Temporal lobe (tissue), 2 donors: ENCODE data around the gene SLC25A23. TPM values are rescaled to one million over a fixed set of nuclear protein-coding genes. Genes with fewer than 3 reads are reported as not detected.

Experiments
- small RNA-seq: library from RNA; depleted of rRNA; stranded (forward); fragments of <200 nt; gene quantifications from one replicate; pipeline ENCODE3, GENCODE V24; 2014; ENCODE audit warnings: low replicate concordance
- total RNA-seq: library from RNA; depleted of rRNA; stranded (reverse); fragments of >200 nt; gene quantifications from one replicate; pipeline ENCODE4 v1.2.3, GENCODE V29; 2014

The SLC25A23 gene
- total RNA-seq, 1 donor from 2014 or later, result 38.8 TPM

Small RNAs within 50 kb of the gene (small RNA-seq; reads per million reads assigned to genes)
- not detected for gene AC010503.2
- gene MIR6790, result not detected

Other genes with a start within 250 kb of the SLC25A23 start
- 15.5 TPM for gene MLLT1, start 179.8 kb downstream of the SLC25A23 start, total RNA-seq
- not detected for gene ACER1, start 126.2 kb downstream of the SLC25A23 start, total RNA-seq
- 18.7 TPM for gene CLPP, start 98.3 kb downstream of the SLC25A23 start, total RNA-seq
- 30.0 TPM for gene ALKBH7, start 87.0 kb downstream of the SLC25A23 start, total RNA-seq
- gene PSPN, start 83.9 kb downstream of the SLC25A23 start, total RNA-seq, result 3.0 TPM
- gene GTF2F1, start 66.6 kb downstream of the SLC25A23 start, total RNA-seq, result 35.4 TPM
- gene KHSRP, start 35.0 kb downstream of the SLC25A23 start, total RNA-seq, result 120 TPM
- gene SLC25A41, start 26.0 kb downstream of the SLC25A23 start, total RNA-seq, result 0.98 TPM
- gene CRB3, start 4.5 kb upstream of the SLC25A23 start, total RNA-seq, result 0.25 TPM
- 0.25 TPM for gene DENND1C, start 22.0 kb upstream of the SLC25A23 start, total RNA-seq
- gene TUBB4A, start 42.5 kb upstream of the SLC25A23 start, total RNA-seq, result 116 TPM
- gene TNFSF9, start 71.2 kb upstream of the SLC25A23 start, total RNA-seq, result 1.5 TPM
- not detected for gene CD70, start 131.4 kb upstream of the SLC25A23 start, total RNA-seq
- not detected for gene TNFSF14, start 210.4 kb upstream of the SLC25A23 start, total RNA-seq